Measurements from ENCODE around the gene PKIG.

PKIG gene

GRCh38 chr20:44662261-44662660, 79.9 kb downstream of the PKIG start:
- DNase-seq (ENCODE audit: low read depth): no peak

- no peak for DNase-seq (ENCODE audit: low read depth)
Observed at GRCh38 chr20:44664131-44664530, 81.8 kb downstream of the PKIG start.

GRCh38 chr20:44666066-44666465, 83.7 kb downstream of the PKIG start:
- DNase-seq (ENCODE audit: low read depth): no peak

Data from fibroblast of gingiva (primary cell).